Central memory CD8-positive, alpha-beta T cell (primary cell): ENCODE measurements around the gene DGKH.
"Not testable (repeated sequence)": the region's sequence is repeated elsewhere in the genome, so short reads cannot be mapped to it uniquely, and the experiment has no call there.

ENCODE experiments used
- ATAC-seq: fragments of 150-1000 bp; cut with Tn5 transposase; replicated peaks from 2 replicates; pipeline ENCODE4 v1.10.0; 2022; ENCODE audit warnings: mild to moderate bottlenecking, moderate FRiP score, moderate number of reproducible peaks; ENCODE audit not compliant: poor library complexity, severe bottlenecking; ENCODE audit errors: extremely low read depth
- DNase-seq, 2 donors: peaks; one replicate each; pipeline ENCODE4 v3.0.0; 2021; ENCODE audit warnings: low spot score in 2 of 2
- H3K27ac Mint-ChIP-seq: one replicate; pipeline ENCODE4 v1.8.0; 2022; ENCODE audit warnings: low read depth, mild to moderate bottlenecking, moderate library complexity, mixed read lengths
- H3K27me3 Mint-ChIP-seq: one replicate; pipeline ENCODE4 v1.8.0; 2022; ENCODE audit warnings: mixed read lengths
- H3K36me3 Mint-ChIP-seq: one replicate; pipeline ENCODE4 v1.8.0; 2022; ENCODE audit warnings: mild to moderate bottlenecking, moderate library complexity, mixed read lengths; ENCODE audit not compliant: insufficient read depth
- H3K4me1 Mint-ChIP-seq: one replicate; pipeline ENCODE4 v1.8.0; 2022; ENCODE audit warnings: mixed read lengths
- H3K4me3 Mint-ChIP-seq: one replicate; pipeline ENCODE4 v1.8.0; 2022; ENCODE audit warnings: mild to moderate bottlenecking, moderate library complexity, mixed read lengths
- H3K9me3 Mint-ChIP-seq: one replicate; pipeline ENCODE4 v1.8.0; 2022; ENCODE audit warnings: mixed read lengths

DGKH gene

DNA sequence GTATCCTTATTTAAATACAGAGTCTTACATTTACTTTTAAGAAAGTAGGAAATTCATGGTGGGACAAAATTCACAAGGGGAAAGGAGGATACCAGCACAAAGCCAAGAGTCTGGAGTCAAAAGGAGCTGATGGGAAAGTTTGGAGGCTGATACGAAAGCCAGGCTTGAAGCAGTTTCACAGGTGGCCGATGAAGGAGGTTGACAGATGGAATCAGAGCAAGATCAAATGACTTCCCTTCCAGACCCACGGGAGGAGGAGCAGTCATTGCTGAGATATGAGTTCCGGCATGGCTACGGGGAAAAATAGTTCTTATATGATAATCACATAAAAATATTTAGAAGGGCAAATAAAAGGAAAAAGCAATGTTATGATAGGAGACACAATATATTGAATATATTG is 65.0 kb downstream of the DGKH start:
- H3K9me3 Mint-ChIP-seq: no peaks in the 10 kb centered on the region
- H3K27me3 Mint-ChIP-seq: no peaks in the 10 kb centered on the region
- DNase-seq (no peak), ATAC-seq (no peak)
- no peak overlapping the region for H3K27ac Mint-ChIP-seq
- no peak overlapping the region for H3K4me3 Mint-ChIP-seq
- peaks cover 4% of the 10 kb centered on the region for H3K36me3 Mint-ChIP-seq
- peaks cover 7% of the 10 kb centered on the region for H3K4me1 Mint-ChIP-seq

DNA sequence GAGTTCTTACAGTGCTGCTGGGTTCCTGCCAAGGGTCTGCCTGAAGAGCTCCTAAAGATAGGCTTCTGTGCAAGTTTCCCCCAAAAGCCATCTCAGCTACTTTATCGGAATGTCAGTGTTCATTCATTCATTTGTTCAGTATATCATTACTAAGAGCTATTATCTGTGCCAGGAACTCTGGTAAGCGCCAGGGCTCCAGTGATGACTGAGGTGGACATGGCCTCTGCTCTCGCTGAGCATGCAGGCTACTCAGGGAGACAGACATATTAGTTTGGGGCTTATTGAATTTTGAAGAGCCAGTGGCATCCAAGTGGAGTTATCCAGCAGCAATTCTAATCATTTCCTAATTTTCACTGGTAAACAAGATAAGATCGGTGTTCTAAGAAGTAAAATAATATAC is 65.8 kb downstream of the DGKH start:
- peaks cover 6% of the 10 kb centered on the region for H3K36me3 Mint-ChIP-seq
- H3K4me1 Mint-ChIP-seq: peaks cover 7% of the 10 kb centered on the region
- H3K9me3 Mint-ChIP-seq: no peaks in the 10 kb centered on the region
- H3K27me3 Mint-ChIP-seq: no peaks in the 10 kb centered on the region
- no peak overlapping the region for H3K27ac Mint-ChIP-seq
- DNase-seq: no peak
- no peak overlapping the region for H3K4me3 Mint-ChIP-seq
- ATAC-seq: no peak

DNA sequence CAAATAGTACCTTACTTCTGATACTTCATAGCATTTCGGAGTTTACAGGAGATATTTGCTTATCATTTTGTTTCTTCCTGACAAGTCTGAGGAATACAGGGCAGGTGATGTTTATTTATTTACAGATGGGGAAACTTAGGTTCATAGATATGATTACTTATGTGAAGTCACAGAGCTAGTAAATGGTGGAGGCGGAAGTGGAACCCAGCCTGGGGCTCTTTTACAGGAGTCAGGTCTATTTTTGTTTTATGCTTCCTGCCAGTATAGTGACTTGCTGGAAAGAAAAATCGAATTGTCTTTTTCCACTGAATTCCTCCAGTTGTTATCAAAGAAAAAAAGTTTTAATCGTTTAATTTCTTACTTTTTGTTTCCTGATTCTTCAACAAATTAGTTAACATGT is 66.5 kb downstream of the DGKH start:
- H3K36me3 Mint-ChIP-seq: peaks cover 6% of the 10 kb centered on the region
- no peak for DNase-seq
- no peak overlapping the region for H3K4me3 Mint-ChIP-seq
- no peaks in the 10 kb centered on the region for H3K27me3 Mint-ChIP-seq
- peaks cover 7% of the 10 kb centered on the region for H3K4me1 Mint-ChIP-seq
- no peak for ATAC-seq
- no peaks in the 10 kb centered on the region for H3K9me3 Mint-ChIP-seq
- no peak overlapping the region for H3K27ac Mint-ChIP-seq

DNA sequence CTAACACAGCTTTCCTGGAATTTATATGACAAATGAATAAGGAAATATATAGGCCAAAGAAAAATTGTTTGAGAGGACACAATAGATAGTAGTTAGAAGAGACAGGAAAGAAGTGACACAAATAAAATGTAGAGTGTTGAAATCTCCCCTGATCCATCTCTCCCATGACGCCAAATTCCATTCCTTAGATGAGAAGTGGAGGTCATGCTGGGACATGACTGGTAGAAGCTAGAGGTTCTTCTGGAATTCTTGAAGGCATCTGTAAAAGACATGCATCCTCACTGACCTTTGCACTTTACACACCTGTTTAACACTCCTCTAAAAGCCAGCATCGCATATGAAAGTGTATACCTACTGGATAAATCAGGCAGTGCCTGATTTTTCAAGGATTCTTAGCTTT is 67.8 kb downstream of the DGKH start:
- no peak for ATAC-seq
- Mint-ChIP-seq H3K4me1 (no peaks in the 10 kb centered on the region), H3K36me3 (peaks cover 4% of the 10 kb centered on the region), H3K4me3 (no peak overlapping the region), H3K27ac (no peak overlapping the region), H3K9me3 (no peaks in the 10 kb centered on the region), H3K27me3 (no peaks in the 10 kb centered on the region)
- DNase-seq: no peak

DNA sequence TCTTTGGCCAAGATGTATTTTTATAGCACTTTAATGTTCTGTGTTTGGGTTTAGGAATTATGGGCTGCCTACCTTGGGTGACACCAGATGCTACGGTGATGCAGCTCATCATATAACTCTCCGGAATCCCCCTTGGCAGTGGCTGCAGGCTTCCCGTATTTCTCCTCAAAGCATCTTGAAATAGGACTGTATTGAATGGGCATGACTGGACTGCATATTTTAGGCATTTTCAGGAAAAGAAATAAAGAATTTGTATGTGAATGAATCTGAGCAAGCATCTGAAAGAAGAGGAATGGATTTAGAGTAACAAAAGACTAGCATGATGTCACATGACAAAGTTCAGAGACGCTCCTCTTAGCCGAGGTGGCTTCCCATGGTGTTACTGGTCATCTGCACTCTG is 70.6 kb downstream of the DGKH start:
- Mint-ChIP-seq H3K36me3 (peaks cover 3% of the 10 kb centered on the region), H3K4me3 (no peak overlapping the region), H3K4me1 (no peaks in the 10 kb centered on the region), H3K27ac (no peak overlapping the region), H3K27me3 (no peaks in the 10 kb centered on the region), H3K9me3 (no peaks in the 10 kb centered on the region)
- no peak for ATAC-seq
- no peak for DNase-seq

DNA sequence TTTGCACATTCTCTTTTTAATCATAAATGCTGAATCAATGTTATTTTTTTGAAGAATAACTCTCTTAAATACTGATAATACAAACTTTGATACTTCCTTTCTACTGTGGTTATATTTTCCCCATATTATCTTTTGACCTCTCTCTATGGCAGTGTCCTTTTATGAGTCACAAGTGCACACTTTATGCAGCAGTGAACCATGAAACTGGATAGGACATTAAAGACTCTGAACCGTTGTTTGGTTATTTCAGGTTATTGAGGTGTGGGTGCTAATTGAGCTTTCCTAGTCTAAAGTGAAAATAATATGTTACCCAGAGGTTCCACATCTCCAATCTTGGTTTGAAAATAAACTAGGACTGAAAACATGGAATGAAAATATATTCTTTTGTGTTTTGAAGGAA is 71.4 kb downstream of the DGKH start:
- no peak for ATAC-seq
- H3K9me3 Mint-ChIP-seq: no peaks in the 10 kb centered on the region
- peaks cover 1% of the 10 kb centered on the region for H3K4me1 Mint-ChIP-seq
- no peak overlapping the region for H3K4me3 Mint-ChIP-seq
- H3K27me3 Mint-ChIP-seq: no peaks in the 10 kb centered on the region
- H3K36me3 Mint-ChIP-seq: peaks cover 3% of the 10 kb centered on the region
- H3K27ac Mint-ChIP-seq: no peak overlapping the region
- no peak for DNase-seq

DNA sequence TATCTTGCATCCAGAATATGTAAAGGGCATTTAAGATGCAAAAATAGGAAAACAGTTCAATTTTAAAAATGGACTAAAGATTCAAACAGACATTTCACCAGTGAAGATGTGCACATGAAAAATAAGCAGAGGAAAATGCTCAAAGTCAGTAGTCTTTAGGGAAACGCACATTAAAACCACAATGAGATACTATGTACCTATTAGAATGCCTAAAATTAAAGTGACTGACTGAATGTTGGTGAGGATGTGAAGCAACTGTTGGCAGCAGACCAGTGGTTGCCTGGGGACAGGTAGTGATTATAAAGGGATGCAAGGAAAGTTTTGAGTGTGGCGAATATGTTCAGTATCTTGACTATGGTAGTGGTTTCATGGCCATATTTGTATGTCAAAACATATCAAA is 75.2 kb downstream of the DGKH start:
- Mint-ChIP-seq H3K27ac (no peak overlapping the region), H3K4me1 (peaks cover 5% of the 10 kb centered on the region), H3K36me3 (peaks cover 2% of the 10 kb centered on the region), H3K27me3 (no peaks in the 10 kb centered on the region), H3K9me3 (no peaks in the 10 kb centered on the region), H3K4me3 (no peak overlapping the region)
- ATAC-seq: no peak
- no peak for DNase-seq

DNA sequence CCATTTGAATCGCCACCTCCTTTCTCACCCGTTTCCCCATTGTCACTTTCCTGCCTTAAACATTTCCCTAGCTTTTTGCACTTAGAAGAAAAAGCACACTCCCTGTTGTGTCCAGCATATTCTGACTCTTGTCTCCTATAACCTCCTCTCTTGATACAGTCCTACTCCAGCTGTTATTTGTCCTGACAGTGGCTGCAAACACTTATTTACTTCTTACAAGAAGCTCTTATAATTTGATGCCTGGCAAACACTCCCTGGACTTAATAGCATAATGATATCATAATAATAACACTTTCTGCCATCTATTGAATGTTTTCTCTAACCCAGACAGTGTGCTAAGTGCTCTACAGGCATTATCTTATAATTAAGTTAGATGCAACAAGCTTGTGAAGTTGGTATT is 76.6 kb downstream of the DGKH start:
- Mint-ChIP-seq H3K27ac (no peak overlapping the region), H3K9me3 (no peaks in the 10 kb centered on the region), H3K4me3 (no peak overlapping the region), H3K27me3 (no peaks in the 10 kb centered on the region), H3K36me3 (peaks cover 4% of the 10 kb centered on the region), H3K4me1 (peaks cover 5% of the 10 kb centered on the region)
- ATAC-seq (no peak), DNase-seq (no peak)

DNA sequence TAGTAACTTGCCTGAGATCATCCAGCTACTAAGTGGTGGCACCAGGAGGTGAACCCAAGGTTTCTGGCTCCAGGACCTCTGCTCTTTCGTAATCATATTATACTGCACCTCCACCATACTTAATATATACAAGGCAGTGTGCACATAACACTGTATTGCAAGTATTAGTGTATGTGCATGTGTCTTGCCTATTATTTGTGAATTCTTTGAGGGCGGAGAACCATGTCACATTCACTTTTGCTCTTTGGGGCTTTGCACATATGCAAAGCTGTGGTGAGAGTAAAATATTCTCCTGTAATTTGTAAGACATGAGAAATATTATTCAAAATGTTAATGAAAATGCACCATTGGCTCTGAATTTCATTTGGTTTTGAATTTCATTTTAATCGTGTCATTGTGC is 78.6 kb downstream of the DGKH start:
- Mint-ChIP-seq H3K27me3 (no peaks in the 10 kb centered on the region), H3K9me3 (no peaks in the 10 kb centered on the region), H3K27ac (no peak overlapping the region), H3K36me3 (peaks cover 5% of the 10 kb centered on the region), H3K4me3 (no peak overlapping the region), H3K4me1 (peaks cover 5% of the 10 kb centered on the region)
- DNase-seq: no peak
- no peak for ATAC-seq

DNA sequence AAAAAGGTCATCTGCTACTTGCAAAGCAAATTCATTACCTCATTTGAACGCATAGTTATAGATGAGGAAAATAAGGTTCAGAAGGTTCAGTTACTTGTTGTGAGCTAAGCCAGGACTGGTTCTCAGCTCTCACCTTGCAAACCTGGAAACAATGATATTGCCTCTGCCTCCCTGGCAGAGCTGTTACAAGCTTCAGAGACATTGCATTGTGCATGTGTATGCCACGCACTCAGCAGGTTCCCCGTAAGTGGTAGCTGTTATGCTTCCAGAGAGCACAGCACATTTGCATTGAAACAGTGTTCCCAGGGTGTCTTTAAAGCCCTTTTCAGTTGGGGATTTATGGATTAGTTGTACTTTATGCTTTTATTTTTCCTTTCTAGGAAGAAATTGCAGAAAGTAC is 80.6 kb downstream of the DGKH start:
- DNase-seq (no peak), ATAC-seq (no peak)
- H3K4me3 Mint-ChIP-seq: no peak overlapping the region
- H3K4me1 Mint-ChIP-seq: peaks cover 11% of the 10 kb centered on the region
- peaks cover 5% of the 10 kb centered on the region for H3K36me3 Mint-ChIP-seq
- no peaks in the 10 kb centered on the region for H3K9me3 Mint-ChIP-seq
- no peak overlapping the region for H3K27ac Mint-ChIP-seq
- H3K27me3 Mint-ChIP-seq: no peaks in the 10 kb centered on the region

DNA sequence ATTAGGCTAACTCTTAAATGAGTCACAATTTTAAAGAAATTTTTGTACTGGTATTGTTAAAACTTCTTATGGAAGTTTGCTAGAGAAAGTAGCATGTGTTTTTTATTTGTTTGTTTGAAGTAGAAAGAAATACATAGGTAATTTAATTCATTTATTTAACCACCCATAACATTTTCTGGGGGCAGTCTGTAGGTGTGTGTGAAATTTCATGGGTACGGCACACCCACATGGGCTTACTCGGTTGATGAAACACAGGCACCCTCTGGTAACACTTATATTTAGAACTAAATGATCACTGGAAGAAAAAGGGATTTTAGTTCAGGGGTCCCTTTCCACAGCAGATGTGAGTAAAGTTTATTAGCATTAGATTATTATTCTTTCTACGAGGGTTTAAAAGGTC is 88.1 kb downstream of the DGKH start:
- H3K9me3 Mint-ChIP-seq: peaks cover 3% of the 10 kb centered on the region

DNA sequence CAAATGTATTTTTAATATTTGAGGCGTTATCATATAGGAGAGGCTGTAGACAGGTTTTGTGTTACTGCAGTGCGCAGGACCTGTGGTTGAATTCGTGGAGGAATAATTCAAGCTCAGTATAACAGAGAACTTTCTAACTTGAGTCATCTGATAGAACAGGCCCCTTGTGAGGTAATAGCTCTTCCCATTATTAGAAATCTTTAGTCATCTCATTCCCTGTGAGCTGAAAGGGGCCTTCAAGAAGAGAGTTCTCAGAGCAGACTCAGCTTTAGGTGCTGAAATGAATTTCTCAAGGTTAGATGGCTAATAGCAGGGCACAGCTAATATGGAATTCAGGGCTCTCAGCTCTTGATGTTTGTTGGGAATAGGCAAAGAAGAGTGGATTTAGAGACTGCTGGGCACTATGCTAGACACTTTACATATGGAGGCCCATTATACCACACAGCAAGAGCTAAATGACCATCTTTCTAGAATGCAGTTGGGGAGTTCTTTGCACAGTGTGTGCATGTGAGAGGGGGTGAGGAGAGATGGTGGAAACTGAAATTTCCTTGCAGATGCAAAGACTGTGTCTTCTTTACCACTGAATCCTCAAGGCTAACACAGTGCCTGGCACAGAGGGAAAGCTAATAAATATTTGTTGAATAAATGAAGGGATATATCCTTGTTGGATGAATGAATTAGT is 89.5 kb downstream of the DGKH start:
- DNase-seq: no peak
- H3K27me3 Mint-ChIP-seq: no peaks in the 10 kb centered on the region
- no peak for ATAC-seq
- H3K4me3 Mint-ChIP-seq: no peak overlapping the region
- peaks cover 5% of the 10 kb centered on the region for H3K9me3 Mint-ChIP-seq
- peaks cover 7% of the 10 kb centered on the region for H3K36me3 Mint-ChIP-seq
- no peak overlapping the region for H3K27ac Mint-ChIP-seq
- peaks cover 12% of the 10 kb centered on the region for H3K4me1 Mint-ChIP-seq

More for the DNA sequence above, 88.1 kb downstream of the DGKH start:
- no peak overlapping the region for H3K4me3 Mint-ChIP-seq
- no peak overlapping the region for H3K27ac Mint-ChIP-seq
- no peak for DNase-seq
- H3K4me1 Mint-ChIP-seq: peaks cover 10% of the 10 kb centered on the region
- no peaks in the 10 kb centered on the region for H3K27me3 Mint-ChIP-seq
- H3K36me3 Mint-ChIP-seq: peaks cover 8% of the 10 kb centered on the region
- ATAC-seq: no peak

DNA sequence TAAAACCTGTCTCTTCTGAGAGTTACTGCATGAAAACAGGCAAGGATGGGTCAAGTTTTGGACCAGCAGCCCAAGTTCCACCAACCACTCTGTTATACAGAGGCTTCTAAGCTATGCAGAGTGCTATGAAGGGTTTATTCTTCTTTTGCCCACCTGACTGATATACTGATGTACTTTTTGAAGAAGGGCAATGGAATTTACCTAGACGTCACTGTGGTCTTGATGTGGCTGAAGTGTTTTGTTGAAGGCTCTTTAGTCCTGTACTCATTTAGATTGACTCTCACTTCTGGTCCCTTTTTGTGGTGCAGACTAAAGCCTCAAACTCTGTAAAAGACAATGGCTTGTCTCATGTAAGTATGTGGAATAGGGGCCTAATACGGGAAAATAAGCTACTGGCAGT is 92.0 kb downstream of the DGKH start:
- DNase-seq (no peak), ATAC-seq (no peak)
- Mint-ChIP-seq H3K27ac (no peak overlapping the region), H3K4me3 (no peak overlapping the region), H3K27me3 (no peaks in the 10 kb centered on the region), H3K4me1 (peaks cover 6% of the 10 kb centered on the region), H3K9me3 (peaks cover 5% of the 10 kb centered on the region), H3K36me3 (peaks cover 6% of the 10 kb centered on the region)

DNA sequence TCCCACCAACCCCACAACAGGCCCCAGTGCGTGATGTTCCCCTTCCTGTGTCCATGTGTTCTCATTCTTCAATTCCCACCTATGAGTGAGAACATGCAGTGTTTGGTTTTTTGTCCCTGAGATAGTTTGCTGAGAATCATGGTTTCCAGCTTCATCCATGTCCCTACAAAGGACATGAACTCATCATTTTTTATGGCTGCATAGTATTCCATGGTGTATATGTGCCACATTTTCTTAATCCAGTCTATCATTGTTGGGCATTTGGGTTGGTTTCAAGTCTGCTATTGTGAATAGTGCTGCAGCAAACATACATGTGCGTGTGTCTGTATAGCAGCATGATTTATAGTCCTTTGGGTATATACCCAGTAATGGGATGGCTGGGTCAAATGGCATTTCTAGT is 92.6 kb downstream of the DGKH start:
- H3K9me3 Mint-ChIP-seq, H3K36me3 Mint-ChIP-seq, H3K27me3 Mint-ChIP-seq, DNase-seq, H3K4me3 Mint-ChIP-seq, H3K27ac Mint-ChIP-seq, ATAC-seq, H3K4me1 Mint-ChIP-seq: not testable (repeated sequence)
